K562 (cell line): Measurements from ENCODE around the gene ZRANB1. TPM values are rescaled to one million over a fixed set of nuclear protein-coding genes. Genes with fewer than 3 reads are reported as not detected.

Experiments
- ATAC-seq: fragments of 200-7000 bp; cut with Tn5 transposase; 3 replicates; pipeline ENCODE4 v1.9.1; 2020; ENCODE audit warnings: moderate library complexity
- BruUV-seq: library from RNA; stranded (reverse); fragments of 400-500 nt; replicated peaks from 2 replicates; lab custom pipeline; 2021; lab: Mats Ljungman, UMichigan
- CTCF ChIA-PET: fragments of 300-600 bp; formaldehyde crosslinking; extraction: SDS; loops from one replicate; lab custom pipeline; 2021; ENCODE audit warnings: low intra/inter-chr PET ratio; lab: Yijun Ruan, JAX
- POLR2A ChIA-PET: fragments of 300-600, 350-650 bp; sonication (Branson Sonifier 250); formaldehyde crosslinking; extraction: SDS; loops from one replicate; lab custom pipeline; 2021; ENCODE audit warnings: antibody characterized with exemption, inconsistent platforms; lab: Yijun Ruan, JAX
- DNase-seq, 4 experiments: peaks; one replicate each; pipeline versions ENCODE4 v3.0.0 to v3.0.0-alpha.2; 2011 to 2018; ENCODE audit warnings: low spot score in 3 of 4, mixed read lengths in 3 of 4; ENCODE audit errors: extremely low read depth in 1 of 4
- FAIRE-seq: peaks from 2 replicates; lab custom pipeline; 2011; peaks lifted over from hg19 to GRCh38; lab: Jason Lieb, UNC
- H2AFZ ChIP-seq: 2 replicates; pipeline ENCODE4 v1.6.0; 2011; ENCODE audit warnings: low read depth, low read length, control low read depth, inconsistent platforms
- H3K27ac ChIP-seq: fragments of 200-600 bp; 3 replicates; pipeline ENCODE4 v1.8.0; 2011; ENCODE audit warnings: low read depth, mild to moderate bottlenecking, control low read depth, inconsistent platforms, low read length, moderate library complexity, mixed read lengths; ENCODE audit errors: extremely low read depth
- H3K27me3 ChIP-seq, 2 experiments: fragments of 300-600 bp in 1 of 2; 2 replicates in 1 of 2; 3 replicates in 1 of 2; pipeline versions ENCODE4 v1.6.0 to v1.8.0; 2011; ENCODE audit warnings: inconsistent platforms in 2 of 2, low read length in 2 of 2, mild to moderate bottlenecking in 1 of 2, mixed read lengths in 1 of 2, moderate library complexity in 1 of 2; ENCODE audit not compliant: control insufficient read depth in 2 of 2, insufficient read depth in 2 of 2
- H3K36me3 ChIP-seq: fragments of 300-600 bp; 3 replicates; pipeline ENCODE4 v1.8.0; 2011; ENCODE audit warnings: mild to moderate bottlenecking, low read length, inconsistent platforms; ENCODE audit not compliant: control insufficient read depth, insufficient read depth
- H3K4me1 ChIP-seq, 2 experiments: fragments of 200-600 bp in 1 of 2; replicated peaks in 1 of 2; 2 replicates in 1 of 2; 3 replicates in 1 of 2; pipeline versions ENCODE4 v1.5.1 to v1.8.0; 2011; ENCODE audit warnings: inconsistent platforms in 2 of 2, low read length in 2 of 2, mild to moderate bottlenecking in 1 of 2, mixed read lengths in 1 of 2, moderate library complexity in 1 of 2; ENCODE audit not compliant: control insufficient read depth in 2 of 2, insufficient read depth in 2 of 2
- H3K4me2 ChIP-seq: 2 replicates; pipeline ENCODE4 v1.6.1; 2011; ENCODE audit warnings: low read length, control low read depth, inconsistent platforms, mixed read lengths; ENCODE audit not compliant: insufficient read depth
- H3K4me3 ChIP-seq: fragments of 200-600 bp; sonication (generic), shearing (Covaris generic); 2 replicates; pipeline ENCODE4 v1.5.1; 2016; ENCODE audit warnings: control low read depth, inconsistent platforms
- H3K79me2 ChIP-seq: fragments of 200-600 bp; 3 replicates; pipeline ENCODE4 v1.8.0; 2011; ENCODE audit warnings: low read length, inconsistent platforms; ENCODE audit not compliant: control insufficient read depth, insufficient read depth
- H3K9ac ChIP-seq, 2 experiments: 2 replicates each; pipeline versions ENCODE4 v1.6.0 to v1.6.1; 2011; ENCODE audit warnings: low read depth in 2 of 2, low read length in 2 of 2, control low read depth in 1 of 2, inconsistent platforms in 1 of 2, mild to moderate bottlenecking in 1 of 2, mixed read lengths in 1 of 2; ENCODE audit not compliant: insufficient read depth in 1 of 2
- H3K9me1 ChIP-seq: one replicate; pipeline ENCODE4 v1.6.0; 2011; ENCODE audit warnings: inconsistent platforms, mild to moderate bottlenecking, low read length, moderate library complexity; ENCODE audit not compliant: control insufficient read depth, insufficient read depth
- H3K9me3 ChIP-seq: replicated peaks from 2 replicates; pipeline ENCODE4 v1.5.1; 2011; ENCODE audit warnings: low read depth, low read length, inconsistent platforms; ENCODE audit not compliant: control insufficient read depth, insufficient read depth
- H4K20me1 ChIP-seq: replicated peaks from 2 replicates; pipeline ENCODE4 v1.6.1; 2011; ENCODE audit warnings: low read length, inconsistent platforms, mixed read lengths; ENCODE audit not compliant: control insufficient read depth, insufficient read depth
- BCL6 ChIP-seq: fragments of 250-450 bp; sonication (Bioruptor Pico); IDR thresholded peaks from 2 replicates; pipeline ENCODE4 v1.4.0; 2020
- GTF2F1 ChIP-seq: IDR thresholded peaks from 2 replicates; pipeline ENCODE4 v1.6.1; 2011; ENCODE audit warnings: low read depth, low read length, improper control_type of control experiment
- HMBOX1 ChIP-seq: sonication (generic); IDR thresholded peaks from 2 replicates; pipeline ENCODE4 v1.6.1; 2016
- HMGN3 ChIP-seq: IDR thresholded peaks from 2 replicates; pipeline ENCODE4 v1.6.1; 2011; ENCODE audit warnings: borderline replicate concordance, low read depth, mild to moderate bottlenecking, mixed read lengths, low read length; ENCODE audit not compliant: insufficient read length; ENCODE audit errors: extremely low read depth
- IRF2 ChIP-seq: sonication (generic); formaldehyde crosslinking; IDR thresholded peaks from 2 replicates; pipeline ENCODE4 v1.8.1; 2022; ENCODE audit warnings: mild to moderate bottlenecking, missing genetic modification reagents
- LCOR ChIP-seq: sonication (generic); formaldehyde crosslinking; IDR thresholded peaks from 2 replicates; pipeline ENCODE4 v1.8.0; 2022; ENCODE audit warnings: mild to moderate bottlenecking, missing genetic modification reagents
- MAFK ChIP-seq: IDR thresholded peaks from 2 replicates; pipeline ENCODE4 v1.6.1; 2011; ENCODE audit warnings: low read length, improper control_type of control experiment
- PRPF4 ChIP-seq: fragments of 200-400 bp; formaldehyde crosslinking; IDR thresholded peaks from one replicate; pipeline ENCODE4 v1.6.1; 2017; ENCODE audit warnings: low read length, low read depth, mild to moderate bottlenecking; ENCODE audit not compliant: insufficient read depth, poor library complexity, severe bottlenecking
- SMC3 ChIP-seq: conservative IDR thresholded peaks from 2 replicates; pipeline ENCODE4 v1.6.1; 2011; ENCODE audit warnings: low read depth, low read length, improper control_type of control experiment; ENCODE audit not compliant: insufficient read depth
- SRSF3 ChIP-seq: fragments of 200-400 bp; formaldehyde crosslinking; IDR thresholded peaks from 2 replicates; pipeline ENCODE4 v1.6.1; 2016; ENCODE audit warnings: mild to moderate bottlenecking, low read length, moderate library complexity; ENCODE audit not compliant: insufficient read depth
- TCFL5 ChIP-seq: fragments of 250-450 bp; sonication (Bioruptor Pico); conservative IDR thresholded peaks from 2 replicates; pipeline ENCODE4 v1.6.1; 2021; ENCODE audit warnings: mild to moderate bottlenecking, moderate library complexity, matching md5 sums
- TFAM ChIP-seq: fragments of 250-450 bp; sonication (Bioruptor Pico); conservative IDR thresholded peaks from 2 replicates; pipeline ENCODE4 v1.5.0; 2021; ENCODE audit warnings: mild to moderate bottlenecking, moderate library complexity
- ZC3H4 ChIP-seq: sonication (generic); formaldehyde crosslinking; IDR thresholded peaks from 2 replicates; pipeline ENCODE4 v1.9.0; 2021; ENCODE audit warnings: missing genetic modification reagents, borderline replicate concordance
- ZKSCAN1 ChIP-seq: fragments of 150-350 bp; IDR thresholded peaks from 2 replicates; pipeline ENCODE4 v1.6.1; 2016; ENCODE audit warnings: low read depth, low read length
- ZKSCAN3 ChIP-seq: fragments of 250-450 bp; sonication (Bioruptor Pico); IDR thresholded peaks from 2 replicates; pipeline ENCODE4 v1.4.0; 2020
- ZNF444 ChIP-seq: fragments of 250-450 bp; sonication (Bioruptor Pico); IDR thresholded peaks from 2 replicates; pipeline ENCODE4 v1.4.0; 2020; ENCODE audit warnings: mild to moderate bottlenecking, moderate library complexity
- ZNF668 ChIP-seq: fragments of 250-450 bp; sonication (Bioruptor Pico); IDR thresholded peaks from 2 replicates; pipeline ENCODE4 v1.8.0; 2022; ENCODE audit warnings: mild to moderate bottlenecking, inconsistent platforms
- ZNF766 ChIP-seq: fragments of 200-800 bp; sonication (Bioruptor generic); conservative IDR thresholded peaks from 2 replicates; pipeline ENCODE4 v1.6.1; 2016; ENCODE audit warnings: missing genetic modification characterization, missing compliant biosample characterization
- WGBS: fragments of 100-300 bp; shearing (Covaris generic); methylation state at CpG from one replicate; pipeline ENCODE4 v1.1.6; 2016; ENCODE audit warnings: low coverage, mixed read lengths; ENCODE audit not compliant: insufficient coverage; ENCODE audit errors: missing lambda C conversion rate; 5-methylcytosine and 5-hydroxymethylcytosine counted together
- in situ Hi-C: fragments of 300-500 bp; cut with MboI; formaldehyde crosslinking; loops from 4 replicates; pipeline ENCODE4 v1.15.0; 2018; ENCODE audit warnings: inconsistent platforms, mixed read lengths
- intact Hi-C: fragments of 100-400 bp; cut with micrococcal nuclease; formaldehyde crosslinking; loops from 2 replicates; pipeline ENCODE4 v1.14.2; 2022
- polyA plus RNA-seq, 8 experiments: library from polyadenylated mRNA; depleted of rRNA in 4 of 8; stranded (reverse) in 5 of 8; unstranded in 3 of 8; fragments of >200 nt; fragmentation: Nextera tagmentation in 2 of 8; fragmentation: Illumina TruSeq in 1 of 8; extraction: Ambion mirVana in 2 of 8; extraction: Trizol in 1 of 8; gene quantifications; 2 replicates each; pipeline versions ENCODE4 v1.2.1 to v1.2.3, GENCODE V29; 2011 to 2014; ENCODE audit warnings: inconsistent platforms in 1 of 8, missing spikeins in 1 of 8
- total RNA-seq, 7 experiments: library from RNA; depleted of rRNA in 6 of 7; stranded (reverse); fragments of >200 nt in 6 of 7; fragmentation: Illumina TruSeq in 2 of 7; extraction: Trizol in 2 of 7; gene quantifications; 2 replicates each; pipeline versions ENCODE4 v1.2.1 to v1.2.3, GENCODE V29; 2011 to 2021; ENCODE audit warnings: low replicate concordance in 1 of 7
- TF ChIP-seq, protein P1 (sequence below): fragments of 250-450 bp; sonication (Bioruptor Pico); IDR thresholded peaks from 2 replicates; pipeline ENCODE4 v1.8.0; 2021; ENCODE audit warnings: moderate library complexity, mild to moderate bottlenecking, inconsistent platforms
- TF ChIP-seq, protein P2 (sequence below): sonication (generic); formaldehyde crosslinking; IDR thresholded peaks from 2 replicates; pipeline ENCODE4 v1.8.0; 2022; ENCODE audit warnings: missing genetic modification reagents, mild to moderate bottlenecking, borderline replicate concordance

Gene ZRANB1
- total and polyA plus RNA-seq, 9 of the 15 experiments (the other 6 are each of a cell fraction or from before 2014, with no cell fraction given): 0.07 to 1.1 (median 0.64) TPM

DNA sequence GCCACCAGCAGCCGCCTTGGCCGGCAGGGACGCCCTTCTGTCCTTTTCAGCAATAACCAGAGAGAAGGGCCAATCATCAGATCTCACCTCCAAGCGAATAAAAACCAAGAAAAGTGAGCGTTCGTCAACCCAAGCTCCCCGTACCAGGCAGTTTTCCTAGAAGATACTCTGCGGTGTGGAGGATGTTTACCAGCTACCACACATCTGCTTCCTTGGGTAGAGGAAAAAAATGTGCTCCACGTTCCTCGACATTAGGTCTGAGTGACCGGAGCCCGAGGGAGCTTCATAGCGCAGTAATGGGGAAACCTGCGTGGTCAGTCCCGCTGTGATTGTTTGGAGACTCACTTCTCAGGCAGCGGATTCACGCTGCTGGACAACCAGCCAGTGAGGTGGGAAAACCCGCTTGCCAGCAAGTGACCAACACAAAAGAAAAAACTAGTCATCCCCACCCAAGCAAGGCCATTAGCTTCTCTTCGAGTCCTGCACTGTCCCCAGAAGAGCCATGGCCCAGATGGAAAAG, 73.0 kb downstream of the ZRANB1 start:
- no peaks in the 10 kb centered on the region for H3K9me3 ChIP-seq
- no peak overlapping the region for H3K27ac ChIP-seq
- no peak for FAIRE-seq
- POLR2A ChIA-PET: no interaction called here
- TF ChIP-seq ZNF668 (CRISPR knock-in tag) (no peak), PRPF4 (no peak), HMBOX1 (no peak), TFAM (CRISPR knock-in tag) (no peak), SMC3 (no peak), LCOR (CRISPR knock-in tag) (no peak), ZKSCAN3 (CRISPR knock-in tag) (no peak), IRF2 (CRISPR knock-in tag) (no peak), ZC3H4 (no peak), ZKSCAN1 (no peak), ZNF444 (no peak), GTF2F1 (no peak), ZNF766 (CRISPR knock-in tag) (no peak), MAFK (no peak), HMGN3 (no peak), BCL6 (CRISPR knock-in tag) (no peak), TCFL5 (CRISPR knock-in tag) (no peak), SRSF3 (no peak)
- TF ChIP-seq, protein P1, sequence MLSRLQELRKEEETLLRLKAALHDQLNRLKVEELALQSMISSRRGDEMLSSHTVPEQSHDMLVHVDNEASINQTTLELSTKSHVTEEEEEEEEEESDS (CRISPR knock-in tag): no peak
- TF ChIP-seq, protein P2, sequence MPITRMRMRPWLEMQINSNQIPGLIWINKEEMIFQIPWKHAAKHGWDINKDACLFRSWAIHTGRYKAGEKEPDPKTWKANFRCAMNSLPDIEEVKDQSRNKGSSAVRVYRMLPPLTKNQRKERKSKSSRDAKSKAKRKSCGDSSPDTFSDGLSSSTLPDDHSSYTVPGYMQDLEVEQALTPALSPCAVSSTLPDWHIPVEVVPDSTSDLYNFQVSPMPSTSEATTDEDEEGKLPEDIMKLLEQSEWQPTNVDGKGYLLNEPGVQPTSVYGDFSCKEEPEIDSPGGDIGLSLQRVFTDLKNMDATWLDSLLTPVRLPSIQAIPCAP (CRISPR knock-in tag): no peak
- no peak overlapping the region for H3K4me3 ChIP-seq
- in situ Hi-C loops: no loop called here
- H3K9ac ChIP-seq: no peak overlapping the region
- intact Hi-C loops: no loop called here
- no peak for DNase-seq
- CTCF ChIA-PET: no interaction called here
- H3K36me3 ChIP-seq: no peaks in the 10 kb centered on the region
- H3K79me2 ChIP-seq: no peaks in the 10 kb centered on the region
- H2AFZ ChIP-seq: no peak overlapping the region
- no peaks in the 10 kb centered on the region for H4K20me1 ChIP-seq
- H3K4me2 ChIP-seq: no peak overlapping the region
- BruUV-seq: no TSS peak
- no CpG with 5 or more reads among the region's 19 CpGs for WGBS
- H3K27me3 ChIP-seq: no peaks in the 10 kb centered on the region
- no peaks in the 10 kb centered on the region for H3K9me1 ChIP-seq
- no peak for ATAC-seq
- no peaks in the 10 kb centered on the region for H3K4me1 ChIP-seq
